ENCODE data around the gene TMEM183A. TPM values are rescaled to one million over a fixed set of nuclear protein-coding genes. Genes with fewer than 3 reads are reported as not detected.

Gene TMEM183A
- total RNA-seq, 5 donors from 2014 or later (not counting 1 experiment from before 2014, with no cell fraction given), result 67.5 to 124 (median 68.4) TPM

GRCh38 chr1:202968895-202969295 lies 38.3 kb upstream of the TMEM183A start:
- Histone ChIP-seq H3K4me3 (ENCODE audit: control insufficient read depth in 1 of 2, extremely low read depth in 1 of 2, low read length in 1 of 2) (no peak overlapping the region), H3K27me3 (replicated peaks in 1 of 2; ENCODE audit: control insufficient read depth in 2 of 2, extremely low read depth in 1 of 2, insufficient read depth in 2 of 2, low read length in 1 of 2) (no peaks in the 10 kb centered on the region), H3K27ac (ENCODE audit: low read length) (no peak overlapping the region), H3K4me1 (ENCODE audit: control insufficient read depth in 1 of 2, extremely low read depth in 1 of 2, insufficient read depth in 2 of 2, low read length in 2 of 2) (peaks cover 14 to 28% of the 10 kb centered on the region in 2 experiments), H3K36me3 (ENCODE audit: control insufficient read depth in 2 of 2, extremely low read depth in 1 of 2, insufficient read depth in 1 of 2, low read length in 1 of 2) (peaks cover 2 to 3% of the 10 kb centered on the region in 2 donors), H3K9me3 (no peaks in the 10 kb centered on the region)
- Mint-ChIP-seq H3K27me3 (no peaks in the 10 kb centered on the region), H3K4me3 (peak overlapping the region; percentile 10 to 91 (median 21)), H3K36me3 (peaks cover 5% of the 10 kb centered on the region), H3K27ac (peak overlapping the region; percentile 88 to 93), H3K4me1 (peaks cover 29 to 34% (median 33%) of the 10 kb centered on the region in 3 donors), H3K9me3 (no peaks in the 10 kb centered on the region)
- ChIA-PET CTCF (interaction anchor here in 1 of 2 donors (1.0 to 1.4 kb wide), 2 partner anchors 38 to 41 kb away, joined by 3 to 9 read pairs; partner anchors contain the start of genes KLHL12 and TMEM183A), POLR2A (interaction anchor here (0.5 to 1.0 kb wide), 2 partner anchors 9 to 41 kb away, joined by 3 read pairs; no protein-coding TSS in a partner anchor)
- peak in 22 of 35 experiments; percentile 5 to 59 (median 19) for DNase-seq
- no CpG with 5 or more reads among the region's 5 CpGs for WGBS (ENCODE audit: insufficient coverage)
- ATAC-seq (replicated peaks in 1 of 4), result peak in 2 of 4 experiments; percentile 24 to 36

- no peaks in the 10 kb centered on the region for H3K36me3 ChIP-seq (ENCODE audit: control insufficient read depth in 2 of 2, extremely low read depth in 1 of 2, insufficient read depth in 1 of 2, low read length in 1 of 2)
Measured at GRCh38 chr1:202972046-202972445, 35.1 kb upstream of the TMEM183A start.

GRCh38 chr1:202974856-202975255 lies 32.3 kb upstream of the TMEM183A start:
- no CpG with 5 or more reads among the region's 3 CpGs for WGBS (ENCODE audit: insufficient coverage)
- no peak for DNase-seq
- H3K4me1 Mint-ChIP-seq, result no peaks in the 10 kb centered on the region

More at GRCh38 chr1:202972046-202972445, 35.1 kb upstream of the TMEM183A start:
- Mint-ChIP-seq H3K36me3 (no peaks in the 10 kb centered on the region), H3K27ac (no peak overlapping the region), H3K27me3 (peaks cover 7 to 9% of the 10 kb centered on the region in 2 donors), H3K9me3 (no peaks in the 10 kb centered on the region), H3K4me1 (peaks cover 18 to 19% (median 19%) of the 10 kb centered on the region in 3 donors), H3K4me3 (no peak overlapping the region)
- Histone ChIP-seq H3K4me3 (ENCODE audit: control insufficient read depth in 1 of 2, extremely low read depth in 1 of 2, low read length in 1 of 2) (no peak overlapping the region), H3K9me3 (no peaks in the 10 kb centered on the region), H3K27me3 (replicated peaks in 1 of 2; ENCODE audit: control insufficient read depth in 2 of 2, extremely low read depth in 1 of 2, insufficient read depth in 2 of 2, low read length in 1 of 2) (peaks cover 0 to 5% of the 10 kb centered on the region in 2 experiments), H3K4me1 (ENCODE audit: control insufficient read depth in 1 of 2, extremely low read depth in 1 of 2, insufficient read depth in 2 of 2, low read length in 2 of 2) (peaks cover 14 to 17% of the 10 kb centered on the region in 2 experiments), H3K27ac (ENCODE audit: low read length) (no peak overlapping the region)
- DNase-seq (no peak), ATAC-seq (replicated peaks in 1 of 4) (no peak)
- WGBS (ENCODE audit: insufficient coverage), result 89% methylated on average over 2 of the region's 4 CpGs
- ChIA-PET CTCF (interaction anchor here in 1 of 2 donors (0.6 kb wide), 1 partner anchor 27 kb away, joined by 3 read pairs; no protein-coding TSS in a partner anchor), POLR2A (no interaction called here)

GRCh38 chr1:202976633-202977032 lies 30.5 kb upstream of the TMEM183A start:
- ChIA-PET POLR2A (no interaction called here), CTCF (no interaction called here)
- Mint-ChIP-seq H3K4me1 (no peaks in the 10 kb centered on the region), H3K27me3 (peaks cover 29 to 32% of the 10 kb centered on the region in 2 donors), H3K4me3 (no peak overlapping the region), H3K9me3 (no peaks in the 10 kb centered on the region), H3K36me3 (no peaks in the 10 kb centered on the region), H3K27ac (no peak overlapping the region)
- no CpG with 5 or more reads among the region's 3 CpGs for WGBS (ENCODE audit: insufficient coverage)
- Histone ChIP-seq H3K27ac (ENCODE audit: low read length) (no peak overlapping the region), H3K36me3 (ENCODE audit: control insufficient read depth in 2 of 2, extremely low read depth in 1 of 2, insufficient read depth in 1 of 2, low read length in 1 of 2) (no peaks in the 10 kb centered on the region), H3K27me3 (replicated peaks in 1 of 2; ENCODE audit: control insufficient read depth in 2 of 2, extremely low read depth in 1 of 2, insufficient read depth in 2 of 2, low read length in 1 of 2) (peaks cover 0 to 10% of the 10 kb centered on the region in 2 experiments), H3K4me1 (ENCODE audit: control insufficient read depth in 1 of 2, extremely low read depth in 1 of 2, insufficient read depth in 2 of 2, low read length in 2 of 2) (no peaks in the 10 kb centered on the region), H3K4me3 (ENCODE audit: control insufficient read depth in 1 of 2, extremely low read depth in 1 of 2, low read length in 1 of 2) (no peak overlapping the region), H3K9me3 (no peaks in the 10 kb centered on the region)
- DNase-seq (no peak), ATAC-seq (replicated peaks in 1 of 4) (no peak)

More at GRCh38 chr1:202974856-202975255, 32.3 kb upstream of the TMEM183A start:
- no peak overlapping the region for H3K27ac ChIP-seq (ENCODE audit: low read length)
- ChIA-PET CTCF (no interaction called here), POLR2A (no interaction called here)
- Mint-ChIP-seq H3K9me3 (no peaks in the 10 kb centered on the region), H3K27me3 (peaks cover 25 to 28% of the 10 kb centered on the region in 2 donors), H3K27ac (no peak overlapping the region), H3K4me3 (no peak overlapping the region), H3K36me3 (no peaks in the 10 kb centered on the region)
- H3K9me3 ChIP-seq, result no peaks in the 10 kb centered on the region
- ATAC-seq (replicated peaks in 1 of 4), result no peak
- H3K4me3 ChIP-seq (ENCODE audit: control insufficient read depth in 1 of 2, extremely low read depth in 1 of 2, low read length in 1 of 2), result no peak overlapping the region
- H3K36me3 ChIP-seq (ENCODE audit: control insufficient read depth in 2 of 2, extremely low read depth in 1 of 2, insufficient read depth in 1 of 2, low read length in 1 of 2), result no peaks in the 10 kb centered on the region
- no peaks in the 10 kb centered on the region for H3K4me1 ChIP-seq (ENCODE audit: control insufficient read depth in 1 of 2, extremely low read depth in 1 of 2, insufficient read depth in 2 of 2, low read length in 2 of 2)
- H3K27me3 ChIP-seq (replicated peaks in 1 of 2; ENCODE audit: control insufficient read depth in 2 of 2, extremely low read depth in 1 of 2, insufficient read depth in 2 of 2, low read length in 1 of 2), result peaks cover 0 to 10% of the 10 kb centered on the region in 2 experiments

- Histone ChIP-seq H3K4me3 (ENCODE audit: control insufficient read depth in 1 of 2, extremely low read depth in 1 of 2, low read length in 1 of 2) (no peak overlapping the region), H3K9me3 (no peaks in the 10 kb centered on the region), H3K4me1 (ENCODE audit: control insufficient read depth in 1 of 2, extremely low read depth in 1 of 2, insufficient read depth in 2 of 2, low read length in 2 of 2) (no peaks in the 10 kb centered on the region), H3K36me3 (ENCODE audit: control insufficient read depth in 2 of 2, extremely low read depth in 1 of 2, insufficient read depth in 1 of 2, low read length in 1 of 2) (no peaks in the 10 kb centered on the region), H3K27me3 (replicated peaks in 1 of 2; ENCODE audit: control insufficient read depth in 2 of 2, extremely low read depth in 1 of 2, insufficient read depth in 2 of 2, low read length in 1 of 2) (peaks cover 0 to 10% of the 10 kb centered on the region in 2 experiments), H3K27ac (ENCODE audit: low read length) (no peak overlapping the region)
- H3K36me3 Mint-ChIP-seq, result no peaks in the 10 kb centered on the region
- H3K4me3 Mint-ChIP-seq, result no peak overlapping the region
- CTCF ChIA-PET, result no interaction called here
- H3K27ac Mint-ChIP-seq, result no peak overlapping the region
- DNase-seq (no peak), ATAC-seq (replicated peaks in 1 of 4) (no peak)
- WGBS (ENCODE audit: insufficient coverage), result 93% methylated on average over 2 of the region's 2 CpGs
- H3K4me1 Mint-ChIP-seq, result no peaks in the 10 kb centered on the region
- POLR2A ChIA-PET, result interaction anchor here in 1 of 2 donors (0.6 kb wide), 1 partner anchor 18 kb away, joined by 3 read pairs; no protein-coding TSS in a partner anchor
- peaks cover 29 to 32% of the 10 kb centered on the region in 2 donors for H3K27me3 Mint-ChIP-seq
- no peaks in the 10 kb centered on the region for H3K9me3 Mint-ChIP-seq
Measured at GRCh38 chr1:202979459-202979858, 27.7 kb upstream of the TMEM183A start.

GRCh38 chr1:202981939-202982338 lies 25.2 kb upstream of the TMEM183A start:
- Mint-ChIP-seq H3K4me3 (no peak overlapping the region), H3K27me3 (peaks cover 23 to 25% of the 10 kb centered on the region in 2 donors), H3K27ac (no peak overlapping the region), H3K36me3 (no peaks in the 10 kb centered on the region), H3K9me3 (no peaks in the 10 kb centered on the region), H3K4me1 (no peaks in the 10 kb centered on the region)
- CTCF ChIA-PET, result interaction anchor here in 1 of 2 donors (0.6 to 0.7 kb wide), 2 partner anchors 146 to 1161 kb away, joined by 5 read pairs; no protein-coding TSS in a partner anchor
- H3K4me3 ChIP-seq (ENCODE audit: control insufficient read depth in 1 of 2, extremely low read depth in 1 of 2, low read length in 1 of 2), result no peak overlapping the region
- no peak for DNase-seq
- no peaks in the 10 kb centered on the region for H3K9me3 ChIP-seq
- peaks cover 0 to 4% of the 10 kb centered on the region in 2 experiments for H3K27me3 ChIP-seq (replicated peaks in 1 of 2; ENCODE audit: control insufficient read depth in 2 of 2, extremely low read depth in 1 of 2, insufficient read depth in 2 of 2, low read length in 1 of 2)
- no peak for ATAC-seq (replicated peaks in 1 of 4)
- H3K27ac ChIP-seq (ENCODE audit: low read length), result no peak overlapping the region
- no CpG with 5 or more reads among the region's 2 CpGs for WGBS (ENCODE audit: insufficient coverage)
- no peaks in the 10 kb centered on the region for H3K36me3 ChIP-seq (ENCODE audit: control insufficient read depth in 2 of 2, extremely low read depth in 1 of 2, insufficient read depth in 1 of 2, low read length in 1 of 2)
- H3K4me1 ChIP-seq (ENCODE audit: control insufficient read depth in 1 of 2, extremely low read depth in 1 of 2, insufficient read depth in 2 of 2, low read length in 2 of 2), result no peaks in the 10 kb centered on the region
- POLR2A ChIA-PET, result interaction anchor here in 1 of 2 donors (0.6 kb wide), 1 partner anchor 224 kb away, joined by 3 read pairs; no protein-coding TSS in a partner anchor

Measured in T-cell (primary cell).